OCI-LY1 (cell line): Measurements from ENCODE around the gene INPP5B.

Experiments used
- H2AFZ ChIP-seq: fragments of 200-600 bp; sonication (generic), shearing (Covaris generic); 2 replicates; pipeline ENCODE4 v1.6.0; 2014; ENCODE audit warnings: antibody characterized with exemption, mild to moderate bottlenecking, low read length
- H3F3A ChIP-seq: fragments of 200-600 bp; sonication (generic), shearing (Covaris generic); 2 replicates; pipeline ENCODE4 v1.6.0; 2014; ENCODE audit warnings: mild to moderate bottlenecking, antibody characterized with exemption, low read length, moderate library complexity; ENCODE audit not compliant: insufficient read depth
- H3K27ac ChIP-seq: fragments of 200-600 bp; sonication (generic); 2 replicates; pipeline ENCODE4 v1.5.1; 2014; ENCODE audit warnings: low read length, mixed run types, mild to moderate bottlenecking, low read depth; ENCODE audit not compliant: poor library complexity, severe bottlenecking
- H3K27me3 ChIP-seq: fragments of 200-600 bp; sonication (generic); 2 replicates; pipeline ENCODE4 v1.6.0; 2014; ENCODE audit warnings: antibody characterized with exemption, mild to moderate bottlenecking, low read length, moderate library complexity; ENCODE audit not compliant: insufficient read depth
- H3K36me3 ChIP-seq: fragments of 200-600 bp; sonication (generic); 2 replicates; pipeline ENCODE4 v1.6.1; 2014; ENCODE audit warnings: mild to moderate bottlenecking, antibody characterized with exemption, low read length, moderate library complexity, mixed read lengths; ENCODE audit not compliant: insufficient read depth
- H3K4me1 ChIP-seq: fragments of 200-600 bp; sonication (generic); 2 replicates; pipeline ENCODE4 v1.5.1; 2014; ENCODE audit warnings: mild to moderate bottlenecking, low read length, moderate library complexity; ENCODE audit not compliant: insufficient read depth, severe bottlenecking
- H3K4me2 ChIP-seq: fragments of 200-600 bp; sonication (generic), shearing (Covaris generic); 2 replicates; pipeline ENCODE4 v1.6.1; 2014; ENCODE audit warnings: low read length
- H3K4me3 ChIP-seq: fragments of 200-600 bp; sonication (generic); 2 replicates; pipeline ENCODE4 v1.5.1; 2014; ENCODE audit warnings: low read length, low read depth, mild to moderate bottlenecking, mixed read lengths; ENCODE audit not compliant: poor library complexity, severe bottlenecking
- H3K79me2 ChIP-seq: fragments of 200-600 bp; shearing (Covaris generic); 2 replicates; pipeline ENCODE4 v1.6.1; 2016; ENCODE audit warnings: mixed run types, low read length, mixed read lengths; ENCODE audit not compliant: insufficient read depth
- H3K9ac ChIP-seq: fragments of 200-600 bp; sonication (generic), shearing (Covaris generic); 2 replicates; pipeline ENCODE4 v1.6.1; 2014; ENCODE audit warnings: mild to moderate bottlenecking, low read length, mixed read lengths
- H3K9me2 ChIP-seq: fragments of 200-600 bp; sonication (generic), shearing (Covaris generic); 2 replicates; pipeline ENCODE4 v1.6.1; 2014; ENCODE audit warnings: low read depth, mild to moderate bottlenecking, low read length, mixed read lengths
- H3K9me3 ChIP-seq: fragments of 200-600 bp; shearing (Covaris generic); 2 replicates; pipeline ENCODE4 v1.6.1; 2014; ENCODE audit warnings: low read length, mixed read lengths
- H4K20me1 ChIP-seq: fragments of 200-600 bp; sonication (generic), shearing (Covaris generic); 2 replicates; pipeline ENCODE4 v1.6.0; 2016; ENCODE audit warnings: mild to moderate bottlenecking, low read length; ENCODE audit not compliant: insufficient read depth
- CTCF ChIP-seq: fragments of 200-600 bp; sonication (generic), shearing (Covaris generic); IDR thresholded peaks from 2 replicates; pipeline ENCODE4 v1.5.1; 2017; ENCODE audit warnings: mild to moderate bottlenecking, antibody characterized with exemption, low read length, moderate library complexity, mixed read lengths
- EZH2 ChIP-seq: fragments of 200-600 bp; sonication (generic), shearing (Covaris generic); IDR thresholded peaks from 2 replicates; pipeline ENCODE4 v1.8.0; 2017; ENCODE audit warnings: borderline replicate concordance, mixed run types, mild to moderate bottlenecking, antibody characterized with exemption, low read length, moderate library complexity, mixed read lengths

INPP5B gene

GRCh38 chr1:37868466-37868865 lies 78.4 kb downstream of the INPP5B start:
- Histone ChIP-seq H4K20me1 (no peaks in the 10 kb centered on the region), H3F3A (no peaks in the 10 kb centered on the region), H3K36me3 (peaks cover 74% of the 10 kb centered on the region), H3K9me3 (no peaks in the 10 kb centered on the region), H3K27me3 (no peaks in the 10 kb centered on the region), H3K4me1 (no peaks in the 10 kb centered on the region), H3K27ac (no peak overlapping the region), H2AFZ (no peak overlapping the region), H3K4me2 (no peak overlapping the region), H3K9me2 (no peaks in the 10 kb centered on the region), H3K9ac (no peak overlapping the region), H3K4me3 (no peak overlapping the region), H3K79me2 (no peaks in the 10 kb centered on the region)
- TF ChIP-seq EZH2 (no peak), CTCF (no peak)

- Histone ChIP-seq H3K27me3 (no peaks in the 10 kb centered on the region), H3K9ac (no peak overlapping the region), H2AFZ (no peak overlapping the region), H3K4me1 (no peaks in the 10 kb centered on the region), H3K79me2 (no peaks in the 10 kb centered on the region), H3K36me3 (peaks cover 68% of the 10 kb centered on the region), H3K4me2 (no peak overlapping the region), H3F3A (no peaks in the 10 kb centered on the region), H3K27ac (no peak overlapping the region), H3K4me3 (no peak overlapping the region), H3K9me3 (no peaks in the 10 kb centered on the region), H3K9me2 (no peaks in the 10 kb centered on the region), H4K20me1 (no peaks in the 10 kb centered on the region)
- TF ChIP-seq EZH2 (no peak), CTCF (no peak)
Observed at GRCh38 chr1:37867784-37868183, 79.1 kb downstream of the INPP5B start.

- Histone ChIP-seq H2AFZ (no peak overlapping the region), H3K9me3 (no peaks in the 10 kb centered on the region), H3K4me2 (no peak overlapping the region), H3K27me3 (no peaks in the 10 kb centered on the region), H3K9me2 (no peaks in the 10 kb centered on the region), H3K4me1 (no peaks in the 10 kb centered on the region), H3K36me3 (peaks cover 62% of the 10 kb centered on the region), H3K4me3 (no peak overlapping the region), H4K20me1 (no peaks in the 10 kb centered on the region), H3K9ac (no peak overlapping the region), H3K79me2 (no peaks in the 10 kb centered on the region), H3K27ac (no peak overlapping the region), H3F3A (no peaks in the 10 kb centered on the region)
- TF ChIP-seq EZH2, result no peak
- no peak for TF ChIP-seq CTCF
Observed at GRCh38 chr1:37866491-37866890, 80.4 kb downstream of the INPP5B start.
